ENCODE measurements around the gene CRYBG1. TPM values are rescaled to one million over a fixed set of nuclear protein-coding genes. Genes with fewer than 3 reads are reported as not detected.

The CRYBG1 gene
- total RNA-seq, 1 donor from 2014 or later: 3.0 TPM

DNA sequence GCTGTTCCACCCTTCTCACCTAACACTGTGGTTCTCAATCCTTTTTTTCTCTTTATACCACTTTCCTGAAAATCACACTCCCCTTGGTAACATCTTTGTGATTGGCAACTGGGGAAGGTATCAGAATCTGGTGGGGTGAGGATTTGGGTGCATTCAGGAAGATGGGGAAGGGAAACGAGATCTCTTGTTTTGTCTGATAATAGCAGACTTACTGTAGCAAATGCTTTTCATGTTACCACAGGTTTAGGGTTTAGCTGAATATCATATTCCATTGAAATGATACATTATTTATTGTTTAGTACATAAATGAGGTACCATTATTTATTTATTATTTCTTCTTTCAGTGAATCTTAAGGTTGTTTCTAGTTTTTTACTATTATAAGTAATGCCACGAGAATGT is 168.0 kb downstream of the CRYBG1 start:
- Mint-ChIP-seq H3K4me1 (ENCODE audit: low read depth) (peaks cover 5% of the 10 kb centered on the region), H3K27ac (no peak overlapping the region), H3K27me3 (peaks cover 9% of the 10 kb centered on the region), H3K9me3 (ENCODE audit: low read depth) (no peaks in the 10 kb centered on the region), H3K36me3 (ENCODE audit: insufficient read depth) (no peaks in the 10 kb centered on the region), H3K4me3 (ENCODE audit: low read depth) (no peak overlapping the region)
- DNase-seq (ENCODE audit: low spot score, unreplicated experiment): no peak
- TF ChIP-seq, protein P1, sequence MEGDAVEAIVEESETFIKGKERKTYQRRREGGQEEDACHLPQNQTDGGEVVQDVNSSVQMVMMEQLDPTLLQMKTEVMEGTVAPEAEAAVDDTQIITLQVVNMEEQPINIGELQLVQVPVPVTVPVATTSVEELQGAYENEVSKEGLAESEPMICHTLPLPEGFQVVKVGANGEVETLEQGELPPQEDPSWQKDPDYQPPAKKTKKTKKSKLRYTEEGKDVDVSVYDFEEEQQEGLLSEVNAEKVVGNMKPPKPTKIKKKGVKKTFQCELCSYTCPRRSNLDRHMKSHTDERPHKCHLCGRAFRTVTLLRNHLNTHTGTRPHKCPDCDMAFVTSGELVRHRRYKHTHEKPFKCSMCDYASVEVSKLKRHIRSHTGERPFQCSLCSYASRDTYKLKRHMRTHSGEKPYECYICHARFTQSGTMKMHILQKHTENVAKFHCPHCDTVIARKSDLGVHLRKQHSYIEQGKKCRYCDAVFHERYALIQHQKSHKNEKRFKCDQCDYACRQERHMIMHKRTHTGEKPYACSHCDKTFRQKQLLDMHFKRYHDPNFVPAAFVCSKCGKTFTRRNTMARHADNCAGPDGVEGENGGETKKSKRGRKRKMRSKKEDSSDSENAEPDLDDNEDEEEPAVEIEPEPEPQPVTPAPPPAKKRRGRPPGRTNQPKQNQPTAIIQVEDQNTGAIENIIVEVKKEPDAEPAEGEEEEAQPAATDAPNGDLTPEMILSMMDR (IDR thresholded peaks at IDR 0.05; ENCODE audit: unreplicated experiment): no peak

DNA sequence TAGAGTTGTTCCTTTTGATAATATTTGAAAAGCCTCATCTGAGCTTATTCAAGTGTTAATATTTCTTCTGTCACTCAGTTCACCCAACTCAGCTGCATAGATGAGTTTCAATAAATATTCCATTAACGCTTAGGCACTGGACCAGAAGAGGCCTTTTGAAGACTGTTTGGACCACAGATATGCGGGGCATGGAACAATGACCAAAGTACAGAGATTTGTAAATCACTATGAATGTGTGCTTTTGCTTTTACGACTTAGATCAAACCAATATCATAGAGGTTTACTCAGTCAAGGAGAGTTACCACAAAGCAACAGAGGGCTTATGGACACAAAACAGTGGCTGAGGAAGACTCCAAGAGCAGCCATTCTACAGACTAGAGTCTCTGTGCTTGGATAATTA is 168.9 kb downstream of the CRYBG1 start:
- H3K4me3 Mint-ChIP-seq (ENCODE audit: low read depth): no peak overlapping the region
- peaks cover 14% of the 10 kb centered on the region for H3K27me3 Mint-ChIP-seq
- no peaks in the 10 kb centered on the region for H3K36me3 Mint-ChIP-seq (ENCODE audit: insufficient read depth)
- no peaks in the 10 kb centered on the region for H3K9me3 Mint-ChIP-seq (ENCODE audit: low read depth)
- H3K4me1 Mint-ChIP-seq (ENCODE audit: low read depth): peaks cover 5% of the 10 kb centered on the region
- no peak overlapping the region for H3K27ac Mint-ChIP-seq
- TF ChIP-seq, protein P1 (IDR thresholded peaks at IDR 0.05; ENCODE audit: unreplicated experiment): no peak
- no peak for DNase-seq (ENCODE audit: low spot score, unreplicated experiment)

DNA sequence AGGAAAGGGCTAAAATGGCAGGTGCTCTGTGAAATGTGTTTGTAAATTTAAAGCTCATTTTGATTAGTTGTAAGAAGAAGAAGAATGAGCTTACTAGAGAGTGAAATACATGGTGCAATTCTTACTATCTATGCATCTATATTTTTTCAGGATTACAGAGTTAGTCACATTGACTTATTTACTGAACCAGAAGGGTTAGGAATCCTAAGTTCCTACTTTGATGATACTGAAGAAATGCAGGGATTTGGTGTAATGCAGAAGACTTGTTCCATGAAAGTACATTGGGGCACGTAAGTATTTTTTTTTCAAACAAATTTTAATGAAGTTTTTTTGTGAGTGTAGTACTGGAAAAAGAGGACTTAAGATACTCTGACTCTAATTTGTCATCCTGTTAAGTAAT is 169.5 kb downstream of the CRYBG1 start:
- Mint-ChIP-seq H3K4me3 (ENCODE audit: low read depth) (no peak overlapping the region), H3K9me3 (ENCODE audit: low read depth) (no peaks in the 10 kb centered on the region), H3K36me3 (ENCODE audit: insufficient read depth) (no peaks in the 10 kb centered on the region), H3K27me3 (peaks cover 14% of the 10 kb centered on the region), H3K4me1 (ENCODE audit: low read depth) (peaks cover 5% of the 10 kb centered on the region), H3K27ac (no peak overlapping the region)
- no peak for DNase-seq (ENCODE audit: low spot score, unreplicated experiment)
- TF ChIP-seq, protein P1 (IDR thresholded peaks at IDR 0.05; ENCODE audit: unreplicated experiment): no peak

DNA sequence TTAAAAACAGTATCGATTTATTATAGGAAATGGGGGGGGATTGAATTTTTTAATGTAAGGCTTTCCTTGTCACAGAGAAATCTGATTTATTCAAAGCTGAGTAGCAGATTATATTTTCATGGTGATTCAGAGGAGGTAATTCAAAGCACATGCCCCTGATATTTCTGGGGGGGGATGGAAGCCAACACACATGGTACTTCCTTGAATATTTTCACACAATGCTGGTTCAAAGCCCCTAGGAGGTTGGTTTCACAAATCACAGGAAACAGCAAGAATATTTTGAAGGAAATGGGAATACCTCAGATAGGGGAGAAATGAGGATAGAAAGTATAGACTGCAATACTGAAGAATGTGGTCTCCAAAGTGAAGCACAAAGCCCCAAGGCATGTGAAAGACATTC is 170.0 kb downstream of the CRYBG1 start:
- Mint-ChIP-seq H3K27ac (no peak overlapping the region), H3K36me3 (ENCODE audit: insufficient read depth) (no peaks in the 10 kb centered on the region), H3K4me3 (ENCODE audit: low read depth) (no peak overlapping the region), H3K27me3 (peaks cover 12% of the 10 kb centered on the region), H3K4me1 (ENCODE audit: low read depth) (peaks cover 1% of the 10 kb centered on the region), H3K9me3 (ENCODE audit: low read depth) (no peaks in the 10 kb centered on the region)
- DNase-seq (ENCODE audit: low spot score, unreplicated experiment): no peak
- TF ChIP-seq, protein P1 (IDR thresholded peaks at IDR 0.05; ENCODE audit: unreplicated experiment): no peak

DNA sequence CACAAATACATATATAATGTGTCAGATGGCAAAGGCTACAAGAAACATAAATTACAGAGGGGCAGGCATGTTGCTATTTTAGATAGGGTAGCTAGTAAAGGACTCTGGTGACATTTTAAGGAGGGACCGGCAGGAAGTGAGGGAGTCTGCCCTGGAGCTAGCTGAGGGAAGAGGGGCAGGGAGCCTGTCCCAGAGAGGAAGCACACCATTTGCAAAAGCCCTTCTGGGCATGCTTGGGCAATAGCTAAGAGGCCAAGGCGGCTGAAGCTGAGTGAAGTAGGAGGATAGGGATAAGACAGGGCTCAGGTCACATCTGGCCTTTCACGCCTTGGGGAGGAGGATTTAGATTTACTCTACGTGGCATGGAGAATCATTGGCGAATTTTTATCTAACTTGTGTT is 172.5 kb downstream of the CRYBG1 start:
- no peaks in the 10 kb centered on the region for H3K36me3 Mint-ChIP-seq (ENCODE audit: insufficient read depth)
- H3K27ac Mint-ChIP-seq: no peak overlapping the region
- H3K9me3 Mint-ChIP-seq (ENCODE audit: low read depth): peaks cover 4% of the 10 kb centered on the region
- no peak overlapping the region for H3K4me3 Mint-ChIP-seq (ENCODE audit: low read depth)
- no peak for DNase-seq (ENCODE audit: low spot score, unreplicated experiment)
- peaks cover 15% of the 10 kb centered on the region for H3K27me3 Mint-ChIP-seq
- H3K4me1 Mint-ChIP-seq (ENCODE audit: low read depth): no peaks in the 10 kb centered on the region
- TF ChIP-seq, protein P1 (IDR thresholded peaks at IDR 0.05; ENCODE audit: unreplicated experiment): no peak
